RWPE2 (cell line): Measurements from ENCODE around the gene SKI.
A peak's percentile ranks its signal among the peaks of the same experiment; 100 is the strongest.

Experiments
- ATAC-seq: fragments of 200-7000 bp; cut with Tn5 transposase; 3 replicates; pipeline ENCODE4 v1.9.1; 2021; ENCODE audit warnings: low read depth
- DNase-seq: peaks from one replicate; pipeline ENCODE4 v3.0.0-alpha.2; 2020; ENCODE audit warnings: low spot score
- H3K27ac ChIP-seq: fragments of 450-650 bp; 2 replicates; pipeline ENCODE4 v1.5.1; 2017; ENCODE audit warnings: mild to moderate bottlenecking; ENCODE audit not compliant: poor library complexity, severe bottlenecking
- H3K27me3 ChIP-seq: fragments of 250-450 bp; sonication (Bioruptor Pico); 2 replicates; pipeline ENCODE4 v1.5.1; 2021; ENCODE audit warnings: mild to moderate bottlenecking, moderate library complexity; ENCODE audit not compliant: insufficient read depth, poor library complexity, severe bottlenecking
- H3K36me3 ChIP-seq: fragments of 250-450 bp; sonication (Bioruptor Pico); 2 replicates; pipeline ENCODE4 v1.5.1; 2020; ENCODE audit warnings: low read depth, mild to moderate bottlenecking, moderate library complexity
- H3K4me1 ChIP-seq: fragments of 250-450 bp; sonication (Bioruptor Pico); 2 replicates; pipeline ENCODE4 v1.5.1; 2021; ENCODE audit warnings: mild to moderate bottlenecking, moderate library complexity; ENCODE audit not compliant: insufficient read depth, poor library complexity, severe bottlenecking
- H3K4me3 ChIP-seq: fragments of 250-450 bp; sonication (Bioruptor Pico); 2 replicates; pipeline ENCODE4 v1.5.1; 2021; ENCODE audit warnings: mild to moderate bottlenecking, moderate library complexity; ENCODE audit not compliant: severe bottlenecking
- H3K9me3 ChIP-seq: fragments of 250-450 bp; sonication (Bioruptor Pico); 2 replicates; pipeline ENCODE4 v1.5.1; 2021; ENCODE audit warnings: mild to moderate bottlenecking, moderate library complexity; ENCODE audit not compliant: severe bottlenecking
- CTCF ChIP-seq: fragments of 450-650 bp; IDR thresholded peaks from one replicate; pipeline ENCODE4 v1.5.1; 2017; ENCODE audit warnings: mild to moderate bottlenecking, moderate library complexity; ENCODE audit not compliant: poor library complexity, severe bottlenecking

SKI gene

GRCh38 chr1:2228157-2228594 lies at the start of gene SKI:
Gene SKI, plus strand, starts transcription at chr1:2228319. Its CDS starts 448 bp downstream, at chr1:2228767.
- H3K27ac ChIP-seq: peak within 1 kb of the TSS; percentile 90
- H3K4me1 ChIP-seq: peaks cover 2% of the 10 kb centered on the region
- no peaks in the 10 kb centered on the region for H3K9me3 ChIP-seq
- peak within 1 kb of the TSS; percentile 98 for H3K4me3 ChIP-seq
- H3K27me3 ChIP-seq: no peaks in the 10 kb centered on the region
- TF ChIP-seq CTCF: no peak
- H3K36me3 ChIP-seq: peaks cover 9% of the 10 kb centered on the region; the same call in 1 of the 2 replicates
- ATAC-seq (no peak), DNase-seq (no peak)

GRCh38 chr1:2178875-2179274 lies 49.2 kb upstream of the SKI start:
- no peak for TF ChIP-seq CTCF
- H3K27me3 ChIP-seq: no peaks in the 10 kb centered on the region
- H3K4me1 ChIP-seq: no peaks in the 10 kb centered on the region
- H3K36me3 ChIP-seq: peaks cover 7% of the 10 kb centered on the region
- H3K27ac ChIP-seq: no peak overlapping the region
- DNase-seq (no peak), ATAC-seq (no peak)
- no peak overlapping the region for H3K4me3 ChIP-seq
- no peaks in the 10 kb centered on the region for H3K9me3 ChIP-seq

- TF ChIP-seq CTCF: no peak
- no peak overlapping the region for H3K27ac ChIP-seq
- H3K9me3 ChIP-seq: no peaks in the 10 kb centered on the region
- DNase-seq (no peak), ATAC-seq (no peak)
- no peaks in the 10 kb centered on the region for H3K4me1 ChIP-seq
- peaks cover 7% of the 10 kb centered on the region for H3K36me3 ChIP-seq
- H3K4me3 ChIP-seq: no peak overlapping the region
- H3K27me3 ChIP-seq: no peaks in the 10 kb centered on the region
Observed at GRCh38 chr1:2179283-2180013, 48.7 kb upstream of the SKI start.

- 0 out of 2 replicates have a peak, but pooled peaks cover 9% of the 10 kb centered on the region for H3K36me3 ChIP-seq
- DNase-seq: no peak
- no peaks in the 10 kb centered on the region for H3K9me3 ChIP-seq
- H3K4me1 ChIP-seq: no peaks in the 10 kb centered on the region
- no peak overlapping the region for H3K4me3 ChIP-seq
- H3K27ac ChIP-seq: no peak overlapping the region
- no peak for ATAC-seq
- H3K27me3 ChIP-seq: no peaks in the 10 kb centered on the region
- TF ChIP-seq CTCF: no peak
Observed at GRCh38 chr1:2180297-2181245, 47.5 kb upstream of the SKI start.
